ENCODE results near the gene ELANE.
A peak's percentile ranks its signal among the peaks of the same experiment; 100 is the strongest.
"Not testable (repeated sequence)": the region's sequence is repeated elsewhere in the genome, so short reads cannot be mapped to it uniquely, and the experiment has no call there.

Gene ELANE

DNA sequence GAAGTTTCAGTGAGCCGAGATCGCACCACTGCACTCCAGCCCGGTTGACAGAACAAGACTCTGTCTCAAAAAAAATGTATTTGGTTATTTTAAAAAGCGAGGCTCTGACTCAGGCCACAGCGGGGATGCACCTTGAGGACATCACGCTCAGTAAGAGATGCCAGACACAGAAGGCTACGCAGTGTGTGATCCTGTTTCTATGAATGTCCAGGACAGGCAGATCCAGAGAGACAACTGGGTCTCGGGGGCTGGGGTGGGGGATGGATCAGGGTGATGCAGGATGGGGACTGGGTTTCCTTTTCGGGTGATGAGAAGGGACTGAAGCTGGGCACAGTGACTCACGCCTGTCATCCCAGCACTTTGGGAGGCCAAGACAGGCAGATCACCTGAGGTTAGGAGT lies 35.5 kb downstream of the ELANE start:
- Histone ChIP-seq H3K27ac (no peak overlapping the region), H3K9me3 (no peaks in the 10 kb centered on the region), H3K4me1 (peaks cover 0 to 19% (median 8%) of the 10 kb centered on the region in 4 donors), H3K36me3 (peaks cover 33 to 86% (median 72%) of the 10 kb centered on the region in 3 donors), H3K4me3 (no peak overlapping the region), H3K27me3 (no peaks in the 10 kb centered on the region)
- no peak for DNase-seq
- TF ChIP-seq, protein P1, sequence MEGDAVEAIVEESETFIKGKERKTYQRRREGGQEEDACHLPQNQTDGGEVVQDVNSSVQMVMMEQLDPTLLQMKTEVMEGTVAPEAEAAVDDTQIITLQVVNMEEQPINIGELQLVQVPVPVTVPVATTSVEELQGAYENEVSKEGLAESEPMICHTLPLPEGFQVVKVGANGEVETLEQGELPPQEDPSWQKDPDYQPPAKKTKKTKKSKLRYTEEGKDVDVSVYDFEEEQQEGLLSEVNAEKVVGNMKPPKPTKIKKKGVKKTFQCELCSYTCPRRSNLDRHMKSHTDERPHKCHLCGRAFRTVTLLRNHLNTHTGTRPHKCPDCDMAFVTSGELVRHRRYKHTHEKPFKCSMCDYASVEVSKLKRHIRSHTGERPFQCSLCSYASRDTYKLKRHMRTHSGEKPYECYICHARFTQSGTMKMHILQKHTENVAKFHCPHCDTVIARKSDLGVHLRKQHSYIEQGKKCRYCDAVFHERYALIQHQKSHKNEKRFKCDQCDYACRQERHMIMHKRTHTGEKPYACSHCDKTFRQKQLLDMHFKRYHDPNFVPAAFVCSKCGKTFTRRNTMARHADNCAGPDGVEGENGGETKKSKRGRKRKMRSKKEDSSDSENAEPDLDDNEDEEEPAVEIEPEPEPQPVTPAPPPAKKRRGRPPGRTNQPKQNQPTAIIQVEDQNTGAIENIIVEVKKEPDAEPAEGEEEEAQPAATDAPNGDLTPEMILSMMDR (IDR thresholded peaks at IDR 0.05) = no peak
- intact Hi-C loops (cut with DNase I; ENCODE audit: low total_unique reads) = no loop called here

DNA sequence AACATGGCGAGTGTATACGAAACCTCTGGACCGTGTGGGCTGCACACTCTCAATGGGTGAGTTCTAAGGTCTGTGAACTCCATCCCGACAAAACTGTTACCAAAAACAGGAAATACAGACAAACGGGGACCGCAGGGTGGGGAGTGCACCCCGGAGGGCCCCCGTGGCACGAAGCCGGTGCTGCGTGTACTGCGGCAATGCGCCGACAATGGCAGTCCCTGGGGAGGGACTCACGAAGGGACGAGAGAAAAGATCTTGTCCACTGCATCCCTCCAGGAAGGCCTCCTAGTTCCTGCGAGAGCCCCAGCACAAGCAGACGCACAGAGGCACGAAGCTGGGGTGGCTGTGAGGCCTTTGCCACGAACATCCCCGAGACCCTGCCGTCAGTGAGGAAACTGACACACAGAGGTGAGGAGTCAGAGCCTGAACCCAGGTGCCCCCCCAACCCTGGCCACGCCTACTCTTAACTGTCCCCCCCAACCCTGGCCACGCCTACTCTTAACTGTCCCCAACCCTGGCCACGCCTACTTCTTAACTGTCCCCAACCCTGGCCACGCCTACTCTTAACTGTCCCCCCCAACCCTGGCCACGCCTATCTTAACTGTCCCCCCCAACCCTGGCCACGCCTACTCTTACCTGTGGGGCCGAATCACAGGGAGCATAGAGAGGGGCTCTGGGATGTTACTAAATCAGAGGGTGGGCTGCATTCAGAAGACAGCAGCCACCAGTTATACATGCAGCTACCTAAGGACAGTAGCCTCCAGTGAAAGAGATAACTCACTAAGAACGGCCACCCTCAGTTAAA lies 36.7 kb downstream of the ELANE start:
- no peaks in the 10 kb centered on the region for H3K27me3 ChIP-seq
- DNase-seq = no peak
- intact Hi-C loops (cut with DNase I; ENCODE audit: low total_unique reads) = no loop called here
- H3K4me1 ChIP-seq = peaks cover 0 to 22% (median 8%) of the 10 kb centered on the region in 4 donors
- H3K4me3 ChIP-seq = no peak overlapping the region
- no peak overlapping the region for H3K27ac ChIP-seq
- H3K36me3 ChIP-seq = peaks cover 29 to 74% (median 61%) of the 10 kb centered on the region in 3 donors
- TF ChIP-seq, protein P1 (IDR thresholded peaks at IDR 0.05) = no peak
- H3K9me3 ChIP-seq = no peaks in the 10 kb centered on the region

DNA sequence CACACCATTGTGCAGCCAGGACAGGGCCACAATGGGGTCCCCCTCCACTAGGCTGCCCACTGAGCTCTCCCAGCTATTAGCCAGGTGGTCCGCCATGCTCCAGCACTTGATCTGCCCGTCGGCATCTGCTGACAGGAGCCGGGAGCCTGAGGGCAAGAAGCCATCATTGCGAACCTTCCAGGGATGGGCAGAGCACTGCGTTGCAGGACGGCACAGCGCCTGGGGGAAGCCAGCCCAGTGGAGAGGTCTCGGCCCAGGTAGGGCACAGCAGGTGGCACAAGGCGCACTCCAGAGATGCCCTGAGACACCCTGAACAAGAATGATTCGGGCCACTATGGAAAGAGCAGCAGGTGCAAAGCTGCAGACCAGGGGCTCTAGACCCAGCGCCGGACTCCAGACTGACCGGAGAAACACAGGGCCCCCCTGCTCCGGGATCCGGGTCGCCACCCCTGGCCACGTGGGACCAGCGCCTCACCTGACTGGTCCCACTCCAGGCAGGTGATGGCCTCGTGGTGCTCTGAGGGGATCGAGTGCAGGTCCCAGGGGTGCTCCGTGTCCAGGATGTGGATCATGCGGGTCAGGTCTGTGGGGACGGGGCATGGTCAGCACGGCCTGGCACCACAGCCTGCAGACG lies 37.7 kb downstream of the ELANE start:
- peaks cover 19 to 64% (median 51%) of the 10 kb centered on the region in 3 donors for H3K36me3 ChIP-seq
- no peak for DNase-seq
- intact Hi-C loops (cut with DNase I; ENCODE audit: low total_unique reads) = no loop called here
- H3K27me3 ChIP-seq = no peaks in the 10 kb centered on the region
- H3K4me1 ChIP-seq = peaks cover 0 to 24% (median 8%) of the 10 kb centered on the region in 4 donors
- TF ChIP-seq, protein P1 (IDR thresholded peaks at IDR 0.05) = no peak
- no peak overlapping the region for H3K27ac ChIP-seq
- no peaks in the 10 kb centered on the region for H3K9me3 ChIP-seq
- no peak overlapping the region for H3K4me3 ChIP-seq

DNA sequence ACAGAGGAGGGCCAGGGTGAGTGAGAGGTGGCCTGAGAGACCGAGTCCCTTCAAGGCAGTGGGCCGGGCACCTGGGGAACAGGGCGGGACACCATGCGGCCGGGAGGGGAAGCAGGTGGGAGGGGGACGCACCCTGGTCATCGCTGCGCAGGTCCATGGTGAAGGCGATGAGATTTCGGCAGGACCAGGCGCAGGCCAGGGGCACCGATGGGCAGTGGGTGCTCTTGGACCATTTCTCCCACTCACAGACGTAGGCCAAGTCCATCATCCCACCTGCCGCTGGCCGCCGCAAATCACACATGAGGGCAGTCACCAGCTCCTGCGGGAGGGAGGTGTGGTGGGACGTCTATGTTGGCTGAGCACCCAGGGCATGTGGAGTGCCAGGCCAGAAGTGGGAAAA lies 38.7 kb downstream of the ELANE start:
- peaks cover 0 to 24% (median 8%) of the 10 kb centered on the region in 4 donors for H3K4me1 ChIP-seq
- no peak for DNase-seq
- no peak overlapping the region for H3K27ac ChIP-seq
- no peak overlapping the region for H3K4me3 ChIP-seq
- intact Hi-C loops (cut with DNase I; ENCODE audit: low total_unique reads) = no loop called here
- peaks cover 8 to 53% (median 41%) of the 10 kb centered on the region in 3 donors for H3K36me3 ChIP-seq
- TF ChIP-seq, protein P1 (IDR thresholded peaks at IDR 0.05) = no peak
- no peaks in the 10 kb centered on the region for H3K27me3 ChIP-seq
- H3K9me3 ChIP-seq = no peaks in the 10 kb centered on the region

DNA sequence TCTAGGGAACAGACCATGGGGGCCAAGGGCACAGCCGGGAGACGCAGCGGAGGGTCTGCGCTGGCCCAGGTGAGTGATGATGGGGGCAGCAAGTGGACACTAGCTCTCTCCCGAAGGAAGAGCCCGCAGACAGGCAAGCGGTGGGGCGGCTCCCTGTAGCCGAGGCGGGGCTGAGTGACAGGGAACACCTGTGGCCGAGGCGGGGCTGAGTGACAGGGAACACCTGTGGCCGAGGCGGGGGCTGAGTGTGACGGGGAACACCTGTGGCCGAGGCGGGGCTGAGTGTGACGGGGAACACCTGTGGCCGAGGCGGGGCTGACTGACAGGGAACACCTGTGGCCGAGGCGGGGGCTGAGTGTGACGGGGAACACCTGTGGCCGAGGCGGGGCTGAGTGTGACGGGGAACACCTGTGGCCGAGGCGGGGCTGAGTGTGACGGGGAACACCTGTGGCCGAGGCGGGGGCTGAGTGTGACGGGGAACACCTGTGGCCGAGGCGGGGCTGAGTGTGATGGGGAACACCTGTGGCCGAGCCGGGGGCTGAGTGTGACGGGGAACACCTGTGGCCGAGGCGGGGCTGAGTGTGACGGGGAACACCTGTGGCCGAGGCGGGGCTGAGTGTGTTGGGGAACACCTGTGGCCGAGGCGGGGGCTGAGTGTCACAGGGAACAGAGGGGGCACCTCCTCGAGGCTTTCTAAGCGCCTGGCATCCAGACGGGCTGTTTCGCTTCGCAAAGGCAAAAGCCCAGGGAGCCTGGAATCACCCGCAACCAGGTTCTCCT lies 39.5 kb downstream of the ELANE start:
- DNase-seq; intact Hi-C loops (cut with DNase I; ENCODE audit: low total_unique reads); H3K27me3 ChIP-seq; H3K9me3 ChIP-seq: not testable (repeated sequence)
- Histone ChIP-seq H3K4me1 (peaks cover 0 to 24% (median 8%) of the 10 kb centered on the region in 4 donors), H3K27ac (peak overlapping the region; percentile 79 to 94), H3K36me3 (peaks cover 6 to 48% (median 33%) of the 10 kb centered on the region in 3 donors), H3K4me3 (peak overlapping the region; percentile 62 to 87)

Data from tibial artery (tissue), 4 donors.